GM12878 (cell line): ENCODE measurements around the gene CDK5R1. TPM values are rescaled to one million over a fixed set of nuclear protein-coding genes. Genes with fewer than 3 reads are reported as not detected.
A peak's percentile ranks its signal among the peaks of the same experiment; 100 is the strongest.

Experiments
- ATF7 ChIP-seq: fragments of 450-650 bp; IDR thresholded peaks from 2 replicates; pipeline ENCODE4 v1.6.1; 2016; ENCODE audit warnings: low read depth, mild to moderate bottlenecking
- BRCA1 ChIP-seq: IDR thresholded peaks from 2 replicates; pipeline ENCODE4 v1.6.1; 2011; ENCODE audit warnings: low read depth, low read length, improper control_type of control experiment
- CHD1 ChIP-seq: IDR thresholded peaks from 2 replicates; pipeline ENCODE4 v1.6.1; 2012; ENCODE audit warnings: low read depth, low read length, improper control_type of control experiment
- CREM ChIP-seq: IDR thresholded peaks from 2 replicates; pipeline ENCODE4 v1.6.1; 2014; ENCODE audit warnings: antibody characterized with exemption, low read depth
- CTCF ChIP-seq, 3 experiments: IDR thresholded peaks in 2 of 3; conservative IDR thresholded peaks in 1 of 3; 2 replicates each; pipeline ENCODE4 v1.5.1; 2011; ENCODE audit warnings: low read depth in 3 of 3, low read length in 3 of 3, mild to moderate bottlenecking in 3 of 3, control low read depth in 2 of 3, moderate library complexity in 2 of 3, inconsistent platforms in 1 of 3, mixed read lengths in 1 of 3; ENCODE audit not compliant: control insufficient read depth in 2 of 3, insufficient read depth in 1 of 3; ENCODE audit errors: extremely low read depth in 1 of 3
- EZH2 ChIP-seq: IDR thresholded peaks from 2 replicates; pipeline ENCODE4 v1.6.1; 2012; ENCODE audit warnings: low read depth, mild to moderate bottlenecking, control low read depth, inconsistent platforms, low read length, borderline replicate concordance; ENCODE audit not compliant: control insufficient read depth
- FOS ChIP-seq: IDR thresholded peaks from 3 replicates; pipeline ENCODE4 v1.6.1; 2011; ENCODE audit warnings: borderline replicate concordance; ENCODE audit not compliant: insufficient read length; ENCODE audit errors: extremely low read depth
- MEF2B ChIP-seq: fragments of 450-650 bp; IDR thresholded peaks from 2 replicates; pipeline ENCODE4 v1.6.1; 2018; ENCODE audit warnings: mild to moderate bottlenecking, moderate library complexity; ENCODE audit not compliant: partially characterized antibody, poor library complexity, severe bottlenecking
- MXI1 ChIP-seq: fragments of 150-350 bp; IDR thresholded peaks from 2 replicates; pipeline ENCODE4 v1.6.1; 2011; ENCODE audit warnings: low read depth, mild to moderate bottlenecking, inconsistent platforms, low read length, improper control_type of control experiment
- MYB ChIP-seq: fragments of 150-350 bp; IDR thresholded peaks from 2 replicates; pipeline ENCODE4 v1.6.1; 2014; ENCODE audit warnings: mild to moderate bottlenecking, low read depth, low read length, borderline replicate concordance
- NFIC ChIP-seq: IDR thresholded peaks from 2 replicates; pipeline ENCODE4 v1.6.1; 2012; ENCODE audit warnings: low read depth, mild to moderate bottlenecking, inconsistent platforms, low read length, moderate library complexity
- NR2C2 ChIP-seq: IDR thresholded peaks from 2 replicates; pipeline ENCODE4 v1.6.1; 2011; ENCODE audit warnings: borderline replicate concordance, low read depth; ENCODE audit not compliant: control insufficient read depth, insufficient read length
- NR2F1 ChIP-seq: fragments of 450-650 bp; conservative IDR thresholded peaks from 2 replicates; pipeline ENCODE4 v1.6.1; 2017; ENCODE audit warnings: mild to moderate bottlenecking
- PRDM15 ChIP-seq: fragments of 450-650 bp; formaldehyde crosslinking; IDR thresholded peaks from 2 replicates; pipeline ENCODE4 v1.4.0; 2020; ENCODE audit warnings: mild to moderate bottlenecking, moderate library complexity
- SMC3 ChIP-seq: IDR thresholded peaks from 2 replicates; pipeline ENCODE4 v1.6.1; 2011; ENCODE audit warnings: low read length, improper control_type of control experiment, borderline replicate concordance
- SUPT20H ChIP-seq: IDR thresholded peaks from 2 replicates; pipeline ENCODE4 v1.6.1; 2011; ENCODE audit warnings: low read depth, mild to moderate bottlenecking, low read length, moderate library complexity, borderline replicate concordance; ENCODE audit not compliant: control insufficient read depth
- TBL1XR1 ChIP-seq: IDR thresholded peaks from 2 replicates; pipeline ENCODE4 v1.6.1; 2012; ENCODE audit warnings: low read depth, low read length, improper control_type of control experiment
- ZBTB11 ChIP-seq: fragments of 450-650 bp; formaldehyde crosslinking; IDR thresholded peaks from 2 replicates; pipeline ENCODE4 v1.5.0; 2022; ENCODE audit warnings: mild to moderate bottlenecking, missing genetic modification characterization
- ZSCAN29 ChIP-seq: fragments of 450-650 bp; IDR thresholded peaks from 2 replicates; pipeline ENCODE4 v1.6.1; 2017; ENCODE audit warnings: mild to moderate bottlenecking, moderate library complexity
- polyA plus RNA-seq, 11 experiments: library from polyadenylated mRNA; depleted of rRNA in 4 of 11; unstranded in 6 of 11; stranded (reverse) in 5 of 11; fragments of >200 nt; fragmentation: Nextera tagmentation in 4 of 11; fragmentation: Illumina TruSeq in 1 of 11; extraction: Ambion mirVana in 4 of 11; extraction: Trizol in 1 of 11; gene quantifications; 1 replicate in 1 of 11; 2 replicates in 10 of 11; pipeline versions ENCODE4 v1.2.1 to v1.2.3, GENCODE V29; 2011 to 2016; ENCODE audit warnings: inconsistent platforms in 2 of 11, missing spikeins in 2 of 11, low read depth in 1 of 11
- total RNA-seq, 4 experiments: library from RNA; depleted of rRNA in 3 of 4; stranded (reverse); fragments of >200 nt in 3 of 4; fragmentation: Illumina TruSeq in 1 of 4; extraction: Trizol in 1 of 4; gene quantifications; 2 replicates each; pipeline versions ENCODE4 v1.2.1 to v1.2.3, GENCODE V29; 2013 to 2021

CDK5R1 gene
- total and polyA plus RNA-seq, 10 of the 15 experiments (the other 5 are each of a cell fraction or from before 2014, with no cell fraction given): 1.1 to 28.3 (median 12.2) TPM

- TF ChIP-seq EZH2 (no peak), CREM (peak; percentile 83), TBL1XR1 (peak; percentile 90; the same call in 1 of the 2 replicates), CHD1 (no peak), MEF2B (peak; percentile 84), ATF7 (peak; percentile 85), MYB (peak; percentile 47; the same call in 1 of the 2 replicates), ZBTB11 (no peak), SUPT20H (no peak), PRDM15 (CRISPR knock-in tag) (no peak), ZSCAN29 (no peak), CTCF (IDR thresholded peaks at IDR 0.05 in 2 of 3, conservative IDR thresholded peaks at IDR 0.05 in 1 of 3; ENCODE audit: control insufficient read depth in 2 of 3, extremely low read depth in 1 of 3, insufficient read depth in 1 of 3, low read depth in 3 of 3, low read length in 3 of 3) (no peak), MXI1 (peak; percentile 84; the same call in 1 of the 2 replicates), NR2C2 (no peak), NFIC (peak; percentile 93), FOS (no peak), NR2F1 (peak; percentile 79), BRCA1 (no peak), SMC3 (peak; percentile 28; the same call in 1 of the 2 replicates)
Observed at GRCh38 chr17:32503251-32504165, 16.7 kb downstream of the CDK5R1 start (continued).
